Loucy (cell line): Measurements from ENCODE around the gene OR5K3.

Experiments
- H2AFZ ChIP-seq: fragments of 200-600 bp; sonication (generic); 2 replicates; pipeline ENCODE4 v1.6.0; 2016; ENCODE audit warnings: antibody characterized with exemption, mild to moderate bottlenecking, low read length, moderate library complexity
- H3F3A ChIP-seq: fragments of 200-600 bp; 2 replicates; pipeline ENCODE4 v1.6.0; 2016; ENCODE audit warnings: antibody characterized with exemption, low read depth, mild to moderate bottlenecking
- H3K27me3 ChIP-seq: fragments of 200-600 bp; sonication (generic); 2 replicates; pipeline ENCODE4 v1.6.1; 2014; ENCODE audit warnings: low read length, mild to moderate bottlenecking; ENCODE audit not compliant: insufficient read depth, poor library complexity, severe bottlenecking
- H3K36me3 ChIP-seq: fragments of 200-600 bp; sonication (generic); 2 replicates; pipeline ENCODE4 v1.6.1; 2016; ENCODE audit warnings: low read length; ENCODE audit not compliant: insufficient read depth
- H3K4me1 ChIP-seq: fragments of 200-600 bp; sonication (generic); 2 replicates; pipeline ENCODE4 v1.5.1; 2014; ENCODE audit warnings: low read length, mild to moderate bottlenecking; ENCODE audit not compliant: insufficient read depth, poor library complexity, severe bottlenecking
- H3K4me2 ChIP-seq: fragments of 200-600 bp; sonication (generic); 2 replicates; pipeline ENCODE4 v1.6.0; 2014; ENCODE audit warnings: antibody characterized with exemption, low read length, low read depth, mild to moderate bottlenecking; ENCODE audit not compliant: poor library complexity, severe bottlenecking
- H3K4me3 ChIP-seq: fragments of 200-600 bp; sonication (generic); 2 replicates; pipeline ENCODE4 v1.5.1; 2014; ENCODE audit warnings: low read length, mild to moderate bottlenecking, mixed read lengths; ENCODE audit not compliant: poor library complexity, severe bottlenecking
- H3K79me2 ChIP-seq: fragments of 200-600 bp; sonication (generic); 2 replicates; pipeline ENCODE4 v1.6.1; 2014; ENCODE audit warnings: low read length; ENCODE audit not compliant: insufficient read depth
- H3K9ac ChIP-seq: fragments of 200-600 bp; sonication (generic); 2 replicates; pipeline ENCODE4 v1.6.0; 2014; ENCODE audit warnings: mild to moderate bottlenecking, low read depth, low read length, moderate library complexity; ENCODE audit not compliant: poor library complexity, severe bottlenecking
- H3K9me2 ChIP-seq: fragments of 200-600 bp; sonication (generic); replicated peaks from 2 replicates; pipeline ENCODE4 v1.6.1; 2016; ENCODE audit warnings: low read depth, low read length, mixed read lengths
- H3K9me3 ChIP-seq: fragments of 200-600 bp; sonication (generic); 2 replicates; pipeline ENCODE4 v1.6.1; 2014; ENCODE audit warnings: mild to moderate bottlenecking, antibody characterized with exemption, low read length, low read depth; ENCODE audit not compliant: insufficient read depth
- H4K20me1 ChIP-seq: fragments of 200-600 bp; sonication (generic); 2 replicates; pipeline ENCODE4 v1.6.0; 2014; ENCODE audit warnings: antibody characterized with exemption, low read length, mild to moderate bottlenecking; ENCODE audit not compliant: insufficient read depth, poor library complexity, severe bottlenecking
- CTCF ChIP-seq: fragments of 200-600 bp; sonication (generic); conservative IDR thresholded peaks from 2 replicates; pipeline ENCODE4 v1.5.1; 2014; ENCODE audit warnings: mild to moderate bottlenecking, antibody characterized with exemption, low read length
- EZH2phosphoT487 ChIP-seq: fragments of 200-600 bp; IDR thresholded peaks from 2 replicates; pipeline ENCODE4 v1.6.1; 2018; ENCODE audit warnings: antibody characterized with exemption, mild to moderate bottlenecking, moderate library complexity, borderline replicate concordance

Gene OR5K3

GRCh38 chr3:98359993-98360675 lies 30.3 kb upstream of the OR5K3 start:
- Histone ChIP-seq H3K79me2 (no peaks in the 10 kb centered on the region), H3K4me1 (no peaks in the 10 kb centered on the region), H3K9me2 (no peaks in the 10 kb centered on the region), H3K4me2 (no peak overlapping the region), H3K36me3 (no peaks in the 10 kb centered on the region), H2AFZ (no peak overlapping the region), H3K9ac (no peak overlapping the region), H3K27me3 (no peaks in the 10 kb centered on the region), H4K20me1 (no peaks in the 10 kb centered on the region), H3F3A (no peaks in the 10 kb centered on the region), H3K4me3 (no peak overlapping the region), H3K9me3 (0 out of 2 replicates have a peak, but pooled peaks cover 6% of the 10 kb centered on the region)
- no peak for TF ChIP-seq CTCF
- no peak for TF ChIP-seq EZH2phosphoT487

- H4K20me1 ChIP-seq = no peaks in the 10 kb centered on the region
- TF ChIP-seq CTCF (no peak), EZH2phosphoT487 (no peak)
- 0 out of 2 replicates have a peak, but pooled peaks cover 6% of the 10 kb centered on the region for H3K9me3 ChIP-seq
- no peak overlapping the region for H3K4me2 ChIP-seq
- H3K4me1 ChIP-seq = no peaks in the 10 kb centered on the region
- H3K79me2 ChIP-seq = no peaks in the 10 kb centered on the region
- H2AFZ ChIP-seq = no peak overlapping the region
- H3K36me3 ChIP-seq = no peaks in the 10 kb centered on the region
- H3K9ac ChIP-seq = no peak overlapping the region
- no peaks in the 10 kb centered on the region for H3F3A ChIP-seq
- no peak overlapping the region for H3K4me3 ChIP-seq
- no peaks in the 10 kb centered on the region for H3K27me3 ChIP-seq
- no peaks in the 10 kb centered on the region for H3K9me2 ChIP-seq
Measured at GRCh38 chr3:98360681-98361080, 29.8 kb upstream of the OR5K3 start.

GRCh38 chr3:98361289-98361688 lies 29.2 kb upstream of the OR5K3 start:
- Histone ChIP-seq H3K9me2 (no peaks in the 10 kb centered on the region), H3K9ac (no peak overlapping the region), H3K36me3 (no peaks in the 10 kb centered on the region), H3K4me2 (no peak overlapping the region), H3K9me3 (0 out of 2 replicates have a peak, but pooled peaks cover 6% of the 10 kb centered on the region), H3F3A (no peaks in the 10 kb centered on the region), H3K4me1 (no peaks in the 10 kb centered on the region), H2AFZ (no peak overlapping the region), H3K27me3 (no peaks in the 10 kb centered on the region), H3K4me3 (no peak overlapping the region), H3K79me2 (no peaks in the 10 kb centered on the region), H4K20me1 (no peaks in the 10 kb centered on the region)
- no peak for TF ChIP-seq EZH2phosphoT487
